Inflammatory macrophage (primary cell): ENCODE measurements around the gene TP53TG3B.
"Not testable (repeated sequence)": the region's sequence is repeated elsewhere in the genome, so short reads cannot be mapped to it uniquely, and the experiment has no call there.

ENCODE experiments used
- DNase-seq, 2 donors: peaks; one replicate each; pipeline ENCODE4 v3.0.0-alpha.2; 2020 to 2022
- total RNA-seq, 18 experiments: gene quantifications; one replicate each; lab custom pipeline; 2026; ENCODE audit warnings: mixed read lengths in 6 of 18, inconsistent platforms in 2 of 18; lab: John Stamatoyannopoulos, UW

Gene TP53TG3B, protein sequence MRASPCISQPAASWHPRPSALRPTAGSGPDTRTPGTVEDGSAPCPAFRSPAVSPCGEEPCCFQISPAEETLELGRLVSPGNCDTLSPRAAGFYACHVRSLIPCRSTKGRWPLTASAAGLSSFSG
- total RNA-seq: 0 reads per million in 18 experiments

- DNase-seq: not testable (repeated sequence)
Observed at GRCh38 chr16:33360541-33360940, at the start of gene TP53TG3B. TSS of gene TP53TG3B (plus strand) at chr16:33360841. CDS start at chr16:33360909, 68 bp downstream.

- DNase-seq: peak in 1 of 2 donors; percentile 0
Observed at GRCh38 chr16:33336226-33337012, 24.2 kb upstream of the TP53TG3B start.

- DNase-seq: peak in 1 of 2 donors; percentile 0
Observed at GRCh38 chr16:33337627-33338542, 22.8 kb upstream of the TP53TG3B start.

DNA sequence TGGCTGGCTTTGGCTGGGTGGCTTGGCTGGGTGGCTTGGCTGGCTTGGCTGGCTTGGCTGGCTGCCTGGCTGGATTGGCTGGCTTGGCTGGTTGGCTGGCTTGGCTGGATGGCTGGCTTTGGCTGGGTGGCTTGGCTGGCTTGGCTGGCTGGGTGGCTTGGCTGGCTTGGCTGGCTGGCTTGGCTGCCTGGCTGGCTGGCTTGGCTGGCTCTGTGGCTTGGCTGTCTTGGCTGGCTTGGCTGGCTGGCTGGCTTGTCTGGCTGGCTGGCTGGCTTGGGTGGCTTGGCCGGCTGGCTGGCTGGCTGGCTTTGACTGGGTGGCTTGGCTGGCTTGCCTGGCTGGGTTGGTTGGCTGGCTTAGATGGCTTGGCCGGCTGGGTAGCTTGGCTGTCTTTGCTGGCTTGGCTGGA lies 22.1 kb upstream of the TP53TG3B start:
- not testable (repeated sequence) for DNase-seq

- DNase-seq: peak; percentile 2 to 9
Observed at GRCh38 chr16:33339093-33340061, 21.3 kb upstream of the TP53TG3B start.
